Heart left ventricle (tissue), 13 donors: ENCODE results near the gene TMEM121B.

Experiments used
- POLR2A ChIP-seq, 2 donors: fragments of 450-650 bp; IDR thresholded peaks; one replicate each; pipeline ENCODE4 v1.6.1; 2017; ENCODE audit warnings: antibody characterized with exemption in 2 of 2, mild to moderate bottlenecking in 2 of 2, moderate library complexity in 2 of 2
- TF ChIP-seq, protein P1 (sequence below), 12 donors: fragments of 200-600 bp; sonication (generic) in 4 of 12; IDR thresholded peaks; one replicate each; pipeline versions ENCODE4 v1.5.0 to v1.8.0; 2018 to 2022; ENCODE audit warnings: antibody characterized with exemption in 12 of 12, mild to moderate bottlenecking in 5 of 12
- donor health status: ischemic (EF 13 %, LVEDD 7.1; RV severe dilation, severe dysfunction).
- donor health status: DM: no; HTN: yes; CAD: no.
- donor health status: DM: no; HTN: no; CAD: no.
- donor health status: ischemic (EF 25% LVEDD 6.9; RV normal size, moderate dysfunction).
- donor health status: ischemic (EF 25% LVEDD 5.7; RV mildly dilated, moderate dysfunction).
- donor health status: ischemic (EF 35%, LVEDD 5.7; RV mildly dilated, moderate dysfunction).
- donor health status: nonischemic (EF 11% LVEDD 7.7; RV severe dilation, severe dysfunction).
- donor health status: DM: yes; HTN: yes; CAD: no.
- donor health status: PGD.
- donor health status: ischemic (EF 29% LVEDD 5.4; RV normal size, mild dysfunction).
- donor health status: nonischemic (EF 23%, LVEDD 6.1; RV moderate dilation, normal function).

DNA sequence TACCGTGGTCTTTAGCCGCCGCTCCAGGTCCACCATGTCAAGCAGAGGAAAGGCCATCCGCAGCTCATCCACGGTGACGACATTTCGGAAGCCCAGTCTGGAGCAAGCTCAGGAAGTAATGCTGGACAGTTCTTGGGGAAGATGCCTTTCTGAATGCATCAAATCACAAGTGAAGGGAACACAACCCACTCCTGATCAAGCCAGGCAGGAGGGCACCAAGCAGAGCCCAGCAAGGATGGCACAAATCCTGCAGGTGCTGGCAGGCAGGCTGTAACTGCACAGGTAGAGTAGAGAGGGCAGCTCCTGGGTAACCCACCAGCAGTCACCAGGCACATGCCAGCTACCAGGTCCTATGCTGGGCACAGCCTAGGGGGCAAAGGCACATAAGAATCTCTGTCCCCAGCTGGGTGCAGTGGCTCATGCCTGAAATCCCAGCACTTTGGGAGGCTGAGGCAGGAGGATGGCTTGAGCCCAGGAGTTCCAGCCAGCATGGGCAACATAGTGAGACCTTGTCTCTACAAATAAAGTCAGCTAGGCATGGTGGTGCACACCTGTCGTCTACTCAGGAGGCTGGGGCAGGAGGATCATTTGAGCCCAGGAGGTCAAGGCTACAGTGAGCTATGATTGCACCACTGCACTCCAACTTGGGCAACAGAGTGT, 24.0 kb upstream of the TMEM121B start:
- TF ChIP-seq, protein P1, sequence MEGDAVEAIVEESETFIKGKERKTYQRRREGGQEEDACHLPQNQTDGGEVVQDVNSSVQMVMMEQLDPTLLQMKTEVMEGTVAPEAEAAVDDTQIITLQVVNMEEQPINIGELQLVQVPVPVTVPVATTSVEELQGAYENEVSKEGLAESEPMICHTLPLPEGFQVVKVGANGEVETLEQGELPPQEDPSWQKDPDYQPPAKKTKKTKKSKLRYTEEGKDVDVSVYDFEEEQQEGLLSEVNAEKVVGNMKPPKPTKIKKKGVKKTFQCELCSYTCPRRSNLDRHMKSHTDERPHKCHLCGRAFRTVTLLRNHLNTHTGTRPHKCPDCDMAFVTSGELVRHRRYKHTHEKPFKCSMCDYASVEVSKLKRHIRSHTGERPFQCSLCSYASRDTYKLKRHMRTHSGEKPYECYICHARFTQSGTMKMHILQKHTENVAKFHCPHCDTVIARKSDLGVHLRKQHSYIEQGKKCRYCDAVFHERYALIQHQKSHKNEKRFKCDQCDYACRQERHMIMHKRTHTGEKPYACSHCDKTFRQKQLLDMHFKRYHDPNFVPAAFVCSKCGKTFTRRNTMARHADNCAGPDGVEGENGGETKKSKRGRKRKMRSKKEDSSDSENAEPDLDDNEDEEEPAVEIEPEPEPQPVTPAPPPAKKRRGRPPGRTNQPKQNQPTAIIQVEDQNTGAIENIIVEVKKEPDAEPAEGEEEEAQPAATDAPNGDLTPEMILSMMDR (IDR thresholded peaks at IDR 0.05) = no peak
- no peak for TF ChIP-seq POLR2A (IDR thresholded peaks at IDR 0.05)
